HG03025 (cell line): ENCODE data around the gene ATXN2.
"Not testable (repeated sequence)": the region's sequence is repeated elsewhere in the genome, so short reads cannot be mapped to it uniquely, and the experiment has no call there.

Experiments used
- ATAC-seq: cut with Tn5 transposase; IDR thresholded peaks from one replicate; pipeline ENCODE4 v1.9.1; 2021; ENCODE audit warnings: mild to moderate bottlenecking, moderate library complexity; ENCODE audit not compliant: unreplicated experiment, low FRiP score

Gene ATXN2

GRCh38 chr12:111578276-111578970 is 20.7 kb downstream of the ATXN2 start:
- no peak for ATAC-seq

- no peak for ATAC-seq
These were observed 24.2 kb downstream of the ATXN2 start for GRCh38 chr12:111574797-111575443.

DNA sequence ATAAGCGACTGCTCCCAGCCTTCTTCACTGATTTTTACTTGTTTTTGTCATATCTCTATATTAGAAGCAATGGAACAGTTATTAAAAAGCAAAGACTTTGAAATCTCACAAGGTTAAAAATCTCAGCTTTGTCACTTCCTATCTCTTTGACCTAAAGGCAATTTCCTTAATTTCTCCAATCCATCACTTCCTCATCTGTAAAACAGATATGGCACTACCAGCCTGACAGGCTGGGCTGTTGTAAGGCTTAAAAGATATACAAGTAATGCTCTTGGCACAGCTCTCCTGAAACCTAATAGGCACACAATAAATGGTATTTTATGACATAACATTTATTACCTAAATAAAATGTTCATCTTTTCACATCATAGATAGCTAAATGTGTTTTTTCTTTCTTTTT is 25.6 kb downstream of the ATXN2 start:
- no peak for ATAC-seq

DNA sequence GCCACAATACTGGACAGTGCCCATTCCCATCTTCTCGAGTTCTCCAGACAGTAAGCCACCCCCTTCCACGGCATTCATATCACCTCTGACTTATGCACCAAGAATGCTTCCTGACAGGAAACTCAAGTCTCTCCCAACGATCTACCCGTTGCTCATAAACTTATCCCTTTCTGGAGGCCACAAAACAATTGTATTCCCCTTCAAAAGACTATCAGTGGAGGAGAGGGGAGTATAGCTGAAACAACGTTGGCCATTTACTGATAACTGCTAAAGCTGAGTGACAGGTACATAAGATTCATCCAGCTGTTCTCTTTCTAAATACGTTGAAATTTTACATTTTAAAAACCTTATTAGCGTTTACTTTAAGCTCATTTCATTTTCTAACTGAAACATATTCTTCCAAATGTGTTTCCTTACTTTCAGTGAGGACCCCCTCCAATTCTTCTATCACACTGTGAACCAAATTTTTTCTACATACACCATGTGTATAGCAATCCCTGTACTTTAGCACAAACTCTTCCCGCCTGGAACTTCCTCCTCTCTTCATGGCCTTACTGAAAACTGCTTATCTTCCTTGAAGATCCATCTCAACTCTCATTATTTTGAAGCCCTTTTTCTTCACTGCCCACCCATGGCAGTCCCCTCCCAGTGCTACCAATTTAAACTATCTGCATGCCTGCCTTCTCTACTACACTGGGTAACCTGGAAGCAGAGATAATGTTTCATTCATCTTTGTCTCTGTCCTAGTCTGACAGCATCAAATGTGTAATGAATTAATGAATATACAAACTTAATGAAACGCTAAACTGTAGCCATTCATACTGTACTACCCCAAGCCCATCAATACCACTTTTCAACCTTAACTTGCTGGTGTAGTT is 28.8 kb downstream of the ATXN2 start:
- ATAC-seq = no peak

DNA sequence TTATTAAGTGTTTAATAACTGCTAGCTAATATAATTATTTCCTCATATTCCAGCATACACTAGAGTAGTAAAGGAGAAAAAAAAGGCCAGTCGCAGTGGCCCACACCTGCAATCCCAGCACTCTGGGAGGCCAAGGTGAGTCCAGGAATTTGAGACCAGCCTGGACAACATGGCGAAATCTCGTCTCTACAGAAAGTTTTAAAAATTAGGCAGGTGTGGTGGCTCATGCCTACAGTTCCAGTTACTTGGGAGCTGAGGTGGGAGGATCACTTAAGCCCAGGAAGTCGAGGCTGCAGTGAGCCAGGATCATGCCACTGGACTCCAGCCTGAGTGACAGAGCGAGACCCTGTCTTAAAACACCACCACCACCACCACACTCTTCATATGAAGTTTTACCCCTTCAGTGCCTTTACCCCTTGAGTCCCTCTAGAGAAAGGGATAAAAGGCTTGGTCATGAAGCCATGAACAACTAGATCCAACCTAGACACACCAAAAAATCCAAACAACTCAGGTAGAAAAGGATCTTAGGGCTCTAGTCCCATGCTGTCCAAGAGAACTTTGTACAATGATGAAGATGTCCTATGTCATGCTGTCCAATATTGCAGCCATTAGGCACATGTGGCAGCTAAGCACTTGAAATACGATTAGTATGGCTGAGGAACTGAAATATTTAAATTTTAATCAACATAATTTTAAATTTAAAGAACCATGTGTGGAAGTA is 29.6 kb downstream of the ATXN2 start:
- ATAC-seq = no peak

GRCh38 chr12:111560844-111561243 is 38.3 kb downstream of the ATXN2 start:
- ATAC-seq = not testable (repeated sequence)

DNA sequence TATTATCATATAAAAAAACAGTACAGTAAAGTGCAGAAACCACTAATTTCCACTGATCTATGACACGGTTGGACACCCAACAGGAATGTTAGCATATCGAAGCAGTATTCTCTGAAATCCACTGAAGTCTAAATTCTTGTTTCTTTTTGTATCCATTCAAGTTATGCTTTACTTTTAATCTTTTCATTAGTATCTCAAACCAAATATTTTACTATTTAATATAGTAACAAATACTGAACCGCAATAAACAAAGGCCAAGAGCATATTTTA is 41.1 kb downstream of the ATXN2 start:
- ATAC-seq = no peak

- no peak for ATAC-seq
These were observed 41.6 kb downstream of the ATXN2 start for GRCh38 chr12:111557271-111558106.

- no peak for ATAC-seq
These were observed 42.4 kb downstream of the ATXN2 start for GRCh38 chr12:111556676-111557075.

- ATAC-seq = not testable (repeated sequence)
These were observed 43.8 kb downstream of the ATXN2 start for GRCh38 chr12:111555313-111555712.

- ATAC-seq = no peak
These were observed 52.2 kb downstream of the ATXN2 start for GRCh38 chr12:111546758-111547383.

DNA sequence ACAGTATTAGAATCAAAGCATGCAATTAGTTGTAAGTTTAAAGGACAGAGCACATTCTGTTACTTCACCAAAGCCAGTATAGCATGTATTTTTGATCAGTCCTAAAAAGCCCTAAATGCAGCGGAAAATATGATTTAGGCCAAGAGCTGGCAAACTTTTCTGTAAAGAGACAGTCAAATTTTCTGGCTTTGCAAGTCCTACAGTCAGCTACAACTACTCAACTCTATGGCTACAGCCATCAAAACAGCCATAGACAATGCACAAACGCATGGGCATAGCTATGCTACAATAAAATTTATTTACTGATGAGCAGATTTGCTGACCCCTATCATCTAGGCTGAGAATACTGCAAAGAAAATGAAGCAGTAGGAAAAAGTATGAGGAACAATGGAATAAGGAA is 52.9 kb downstream of the ATXN2 start:
- no peak for ATAC-seq

DNA sequence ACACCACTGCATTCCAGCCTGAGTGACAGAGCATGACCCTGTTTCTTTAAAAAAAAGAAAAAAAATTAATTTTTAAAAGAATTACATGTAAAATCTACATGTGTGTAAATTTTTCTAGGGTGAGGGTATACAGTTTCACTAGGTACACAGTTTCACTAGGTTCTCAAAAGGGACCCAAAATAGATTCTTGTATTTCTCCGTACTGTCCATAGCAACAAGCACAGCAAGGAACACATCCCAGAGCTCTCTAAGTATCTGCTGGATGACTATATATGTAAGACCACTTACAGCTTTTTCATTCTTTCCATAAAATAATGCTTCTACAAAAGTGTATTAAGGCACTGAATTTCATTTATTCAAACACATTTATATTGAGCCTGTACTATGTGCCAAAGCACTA is 55.1 kb downstream of the ATXN2 start:
- no peak for ATAC-seq

GRCh38 chr12:111532751-111533150 is 66.4 kb downstream of the ATXN2 start:
- no peak for ATAC-seq

DNA sequence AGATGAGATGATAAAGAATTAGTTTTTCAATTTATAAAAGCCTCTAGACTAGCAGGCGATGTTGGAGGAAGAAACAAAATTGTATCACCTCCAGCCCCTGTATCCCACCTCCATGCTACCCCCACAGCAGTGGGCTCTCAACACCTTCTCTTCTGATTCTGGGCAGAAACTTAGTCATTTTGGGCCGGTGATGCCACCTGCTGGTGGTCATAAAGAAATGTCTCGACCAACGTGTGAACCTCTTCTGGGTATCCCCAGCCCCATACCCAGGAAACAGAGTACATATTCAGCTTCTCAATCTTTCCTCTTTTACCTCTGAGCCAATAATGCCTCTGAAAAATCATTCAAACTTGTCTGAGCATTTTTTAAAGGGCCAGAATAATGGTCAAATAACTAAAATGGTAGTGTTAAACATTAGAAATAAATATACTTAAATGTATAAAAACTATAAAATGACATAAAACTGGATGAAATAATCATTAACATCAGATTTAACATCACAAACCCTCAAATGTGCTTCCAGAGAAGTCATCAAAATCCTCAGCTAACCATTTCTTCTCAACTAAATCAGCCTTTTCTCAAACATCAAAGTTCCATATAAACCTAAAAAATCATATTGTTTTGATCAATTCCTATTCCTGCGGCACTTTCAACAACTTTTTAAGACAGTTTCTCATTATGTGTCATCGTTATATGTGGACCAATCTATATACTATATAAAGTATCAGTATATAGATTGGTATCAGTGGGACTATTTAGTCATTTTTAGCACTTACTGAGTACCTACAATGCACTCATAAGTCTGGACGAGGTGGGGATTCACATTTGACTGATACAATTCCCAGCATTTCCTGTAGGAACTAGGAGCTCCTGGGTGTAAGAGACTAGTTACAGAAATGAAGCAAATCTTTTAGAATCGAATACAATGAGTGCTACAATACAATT is 69.4 kb downstream of the ATXN2 start:
- no peak for ATAC-seq

GRCh38 chr12:111523587-111524167 is 75.4 kb downstream of the ATXN2 start:
- no peak for ATAC-seq

DNA sequence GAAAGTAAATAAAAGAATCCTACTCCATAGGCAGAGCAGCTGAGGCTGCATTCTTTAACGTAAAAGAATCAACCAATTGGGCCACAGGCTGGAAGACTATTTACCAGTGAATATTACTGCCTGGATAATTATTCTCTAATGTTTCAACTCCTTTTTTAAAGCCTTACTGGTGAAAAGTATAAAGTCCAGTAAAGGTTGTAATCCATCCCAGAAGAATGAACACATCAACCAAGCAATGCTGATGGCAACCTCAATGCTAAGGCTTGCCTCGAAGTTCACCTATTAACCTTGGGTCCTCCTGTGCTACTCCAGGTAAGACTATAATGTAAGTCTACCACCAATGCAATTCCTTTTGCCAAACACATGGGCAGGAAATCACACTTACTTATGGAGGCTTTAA is 77.3 kb downstream of the ATXN2 start:
- ATAC-seq = no peak

GRCh38 chr12:111519937-111520336 is 79.2 kb downstream of the ATXN2 start:
- no peak for ATAC-seq
